Karpas-422 (cell line): ENCODE data around the gene PSMD7. TPM values are rescaled to one million over a fixed set of nuclear protein-coding genes. Genes with fewer than 3 reads are reported as not detected.

ENCODE experiments used
- DNase-seq: peaks from one replicate; pipeline ENCODE4 v3.0.0-alpha.2; 2015
- H2AFZ ChIP-seq: fragments of 200-600 bp; sonication (generic); 2 replicates; pipeline ENCODE4 v1.6.1; 2014; ENCODE audit warnings: antibody characterized with exemption, low read length, mixed read lengths
- H3K27ac ChIP-seq: fragments of 200-600 bp; sonication (generic); 2 replicates; pipeline ENCODE4 v1.5.1; 2014; ENCODE audit warnings: mild to moderate bottlenecking, low read length, moderate library complexity
- H3K27me3 ChIP-seq: fragments of 200-600 bp; sonication (generic); 2 replicates; pipeline ENCODE4 v1.6.1; 2014; ENCODE audit warnings: low read length, mixed read lengths
- H3K36me3 ChIP-seq: fragments of 200-600 bp; sonication (generic); 2 replicates; pipeline ENCODE4 v1.6.1; 2014; ENCODE audit warnings: low read length, mixed read lengths; ENCODE audit not compliant: insufficient read depth
- H3K4me1 ChIP-seq: fragments of 200-600 bp; sonication (generic); 2 replicates; pipeline ENCODE4 v1.6.1; 2014; ENCODE audit warnings: mild to moderate bottlenecking, low read length, mixed read lengths
- H3K4me2 ChIP-seq: fragments of 200-600 bp; sonication (generic); 2 replicates; pipeline ENCODE4 v1.6.1; 2014; ENCODE audit warnings: low read length, low read depth, mild to moderate bottlenecking; ENCODE audit not compliant: poor library complexity, severe bottlenecking
- H3K4me3 ChIP-seq: fragments of 200-600 bp; sonication (generic); 2 replicates; pipeline ENCODE4 v1.5.1; 2014; ENCODE audit warnings: mild to moderate bottlenecking, antibody characterized with exemption, low read length, mixed read lengths
- H3K79me2 ChIP-seq: fragments of 200-600 bp; sonication (generic); 2 replicates; pipeline ENCODE4 v1.6.1; 2014; ENCODE audit warnings: mild to moderate bottlenecking, low read length, mixed read lengths
- H3K9ac ChIP-seq: fragments of 200-600 bp; sonication (generic); 2 replicates; pipeline ENCODE4 v1.6.0; 2014; ENCODE audit warnings: low read length
- H3K9me2 ChIP-seq: fragments of 200-600 bp; sonication (generic), shearing (Covaris generic); replicated peaks from 2 replicates; pipeline ENCODE4 v1.6.0; 2014; ENCODE audit warnings: mild to moderate bottlenecking, low read length, moderate library complexity; ENCODE audit not compliant: insufficient read depth
- H3K9me3 ChIP-seq: fragments of 300-700, 200-600 bp; sonication (generic); 2 replicates; pipeline ENCODE4 v1.6.1; 2014; ENCODE audit warnings: low read length, mixed read lengths
- H4K20me1 ChIP-seq: fragments of 200-600 bp; sonication (generic); 2 replicates; pipeline ENCODE4 v1.6.1; 2014; ENCODE audit warnings: mild to moderate bottlenecking, antibody characterized with exemption, low read length, low read depth; ENCODE audit not compliant: insufficient read depth
- total RNA-seq: library from RNA; depleted of rRNA; stranded (reverse); fragments of >200 nt; shearing (Covaris generic); gene quantifications from 2 replicates; pipeline ENCODE4 v1.2.3, GENCODE V29; 2014; ENCODE audit warnings: low replicate concordance

PSMD7 gene
- total RNA-seq, 1 experiment from 2014 or later = 50.1 TPM

DNA sequence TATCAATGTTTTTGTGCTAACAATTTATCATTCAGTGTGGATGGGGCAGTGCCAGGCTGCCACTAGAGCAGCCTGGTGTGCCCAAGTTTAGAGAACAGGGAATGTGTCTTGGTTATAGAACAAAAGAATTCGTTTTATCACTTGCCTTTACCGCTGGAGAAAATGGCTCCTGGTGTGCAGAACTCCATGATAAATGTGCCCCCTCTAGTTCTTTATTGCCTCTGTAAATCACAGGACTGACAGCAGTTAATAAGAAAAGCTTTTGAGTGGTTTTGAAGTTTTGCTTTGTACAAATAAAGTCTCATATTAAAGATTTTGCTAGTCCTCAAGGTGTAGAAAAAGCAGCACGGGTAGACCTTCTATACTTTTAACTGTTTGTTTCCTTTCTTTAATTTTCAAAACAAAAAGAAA lies 28.2 kb upstream of the PSMD7 start:
- Histone ChIP-seq H3K9me2 (no peaks in the 10 kb centered on the region), H3K9ac (no peak overlapping the region), H3K4me2 (no peak overlapping the region), H4K20me1 (no peaks in the 10 kb centered on the region), H3K4me3 (no peak overlapping the region), H3K9me3 (no peaks in the 10 kb centered on the region), H3K27ac (no peak overlapping the region), H2AFZ (no peak overlapping the region), H3K27me3 (no peaks in the 10 kb centered on the region), H3K36me3 (no peaks in the 10 kb centered on the region), H3K4me1 (no peaks in the 10 kb centered on the region), H3K79me2 (no peaks in the 10 kb centered on the region)
- no peak for DNase-seq

DNA sequence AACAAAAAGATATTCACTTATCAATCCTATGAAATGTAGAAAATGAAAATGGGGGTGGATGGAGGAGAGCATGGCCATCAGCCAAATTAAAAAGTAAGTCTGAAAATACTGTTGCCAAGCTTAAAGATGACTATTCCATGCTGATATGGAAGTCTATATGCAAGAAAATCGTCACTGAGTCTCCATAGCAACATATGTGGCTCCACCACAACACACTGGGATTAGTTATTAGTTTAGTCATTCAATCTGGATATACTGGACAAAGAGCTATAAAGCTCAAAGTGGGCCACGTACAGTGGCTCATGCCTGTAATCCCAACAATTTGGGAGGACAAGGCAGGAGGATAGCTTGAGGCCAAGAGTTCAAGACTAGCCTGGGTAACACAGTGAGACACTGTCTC lies 24.7 kb upstream of the PSMD7 start:
- Histone ChIP-seq H4K20me1 (no peaks in the 10 kb centered on the region), H3K9ac (no peak overlapping the region), H3K27me3 (no peaks in the 10 kb centered on the region), H2AFZ (no peak overlapping the region), H3K4me1 (no peaks in the 10 kb centered on the region), H3K4me3 (no peak overlapping the region), H3K9me3 (no peaks in the 10 kb centered on the region), H3K4me2 (no peak overlapping the region), H3K27ac (no peak overlapping the region), H3K9me2 (no peaks in the 10 kb centered on the region), H3K36me3 (no peaks in the 10 kb centered on the region), H3K79me2 (no peaks in the 10 kb centered on the region)
- no peak for DNase-seq

DNA sequence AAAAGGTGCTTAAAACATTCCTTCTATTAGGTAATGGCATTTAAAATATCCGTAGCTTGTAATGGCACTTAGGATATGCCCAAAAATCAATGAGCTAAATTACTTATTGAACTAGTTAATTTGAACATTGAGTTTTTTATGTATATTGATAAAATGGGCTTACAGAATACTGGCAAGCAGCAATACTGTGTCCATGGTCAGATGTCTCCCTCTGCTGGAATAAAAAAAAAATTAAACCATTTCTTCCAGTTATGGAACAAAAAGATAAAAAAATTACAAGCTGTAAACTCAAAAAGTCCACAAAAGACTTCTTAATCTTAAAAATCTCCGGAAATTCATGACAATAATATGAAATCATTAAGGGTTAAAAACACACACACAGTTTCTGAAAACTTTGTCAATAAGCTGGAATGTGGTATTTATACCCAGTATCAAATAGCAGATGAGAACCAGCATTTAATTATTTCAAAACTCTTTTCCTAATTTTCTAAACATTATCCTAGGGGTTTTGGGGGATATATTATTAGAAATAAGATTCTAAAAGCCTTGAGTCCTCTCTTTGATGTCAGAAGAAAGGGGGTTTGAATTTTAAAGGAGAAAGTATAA lies 21.5 kb upstream of the PSMD7 start:
- Histone ChIP-seq H3K36me3 (no peaks in the 10 kb centered on the region), H3K4me2 (no peak overlapping the region), H3K9me3 (no peaks in the 10 kb centered on the region), H3K4me3 (no peak overlapping the region), H3K9ac (no peak overlapping the region), H4K20me1 (no peaks in the 10 kb centered on the region), H3K27ac (no peak overlapping the region), H3K4me1 (no peaks in the 10 kb centered on the region), H3K79me2 (no peaks in the 10 kb centered on the region), H3K27me3 (no peaks in the 10 kb centered on the region), H3K9me2 (no peaks in the 10 kb centered on the region), H2AFZ (no peak overlapping the region)
- DNase-seq = peak; percentile 75

DNA sequence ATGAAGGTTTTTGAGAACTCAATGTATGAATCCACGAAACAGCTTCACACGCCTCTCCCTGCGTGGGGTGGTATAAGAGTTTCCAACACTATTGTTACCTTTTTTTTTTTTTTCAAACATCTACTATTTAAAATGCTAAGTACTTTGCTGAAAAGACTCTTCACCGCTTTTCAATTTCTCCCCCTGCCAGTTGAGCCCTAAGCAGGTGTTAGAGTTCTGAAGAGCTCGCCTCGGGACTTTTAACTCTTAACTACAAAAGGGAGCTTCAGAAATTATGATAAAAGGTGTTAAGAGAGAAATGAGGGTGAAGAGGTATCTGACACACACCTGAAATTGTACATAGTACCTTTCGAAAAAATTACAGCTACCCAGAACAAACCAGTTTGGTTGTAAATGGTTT lies 20.9 kb upstream of the PSMD7 start:
- no peak overlapping the region for H3K4me2 ChIP-seq
- no peaks in the 10 kb centered on the region for H3K9me2 ChIP-seq
- H3K9me3 ChIP-seq = no peaks in the 10 kb centered on the region
- H3K4me1 ChIP-seq = no peaks in the 10 kb centered on the region
- no peak overlapping the region for H3K9ac ChIP-seq
- H3K36me3 ChIP-seq = no peaks in the 10 kb centered on the region
- H2AFZ ChIP-seq = no peak overlapping the region
- H3K27ac ChIP-seq = no peak overlapping the region
- H3K27me3 ChIP-seq = no peaks in the 10 kb centered on the region
- DNase-seq = no peak
- no peaks in the 10 kb centered on the region for H4K20me1 ChIP-seq
- H3K4me3 ChIP-seq = no peak overlapping the region
- H3K79me2 ChIP-seq = no peaks in the 10 kb centered on the region

DNA sequence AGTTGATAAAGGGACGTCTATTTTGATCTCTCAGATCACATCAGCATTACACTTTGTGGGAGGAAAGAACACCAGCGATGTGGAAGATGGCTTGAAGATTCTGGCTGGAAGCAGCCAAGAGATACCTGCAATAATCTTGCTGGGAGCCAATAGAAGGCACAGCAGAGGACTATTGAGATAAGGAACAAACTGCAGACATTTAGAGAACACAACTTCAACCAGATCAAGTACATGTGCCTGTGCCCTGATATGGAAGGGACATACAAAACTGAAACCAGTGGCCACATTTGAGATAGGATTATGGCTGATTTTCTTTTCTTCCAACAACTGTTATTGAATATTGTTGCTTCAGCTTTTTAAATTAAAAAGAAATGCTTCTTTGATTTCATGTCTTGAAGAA lies 18.6 kb upstream of the PSMD7 start:
- Histone ChIP-seq H3K4me1 (no peaks in the 10 kb centered on the region), H3K4me2 (no peak overlapping the region), H3K36me3 (no peaks in the 10 kb centered on the region), H3K27ac (no peak overlapping the region), H3K9me2 (no peaks in the 10 kb centered on the region), H3K79me2 (no peaks in the 10 kb centered on the region), H4K20me1 (no peaks in the 10 kb centered on the region), H3K4me3 (no peak overlapping the region), H3K9ac (no peak overlapping the region), H2AFZ (no peak overlapping the region), H3K9me3 (no peaks in the 10 kb centered on the region), H3K27me3 (no peaks in the 10 kb centered on the region)
- no peak for DNase-seq

DNA sequence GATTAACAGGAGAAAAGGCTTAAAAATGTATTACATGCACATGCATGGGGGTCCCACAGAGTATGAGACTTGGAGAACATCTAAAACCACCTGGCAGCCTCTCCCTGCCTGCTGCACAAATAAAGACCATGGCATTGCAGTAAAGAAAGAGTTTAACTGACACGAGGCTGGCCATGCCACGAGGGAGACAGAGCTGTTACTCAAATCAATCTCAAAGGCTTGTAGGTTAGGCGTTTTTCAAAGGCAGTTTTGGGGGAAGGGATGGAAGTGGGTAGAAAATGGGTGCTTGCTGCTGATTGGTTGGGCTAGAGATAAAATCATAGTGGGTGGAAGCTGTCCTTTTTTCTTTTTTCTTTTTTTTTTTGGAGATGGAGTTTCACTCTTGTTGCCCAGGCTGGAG lies 17.3 kb upstream of the PSMD7 start:
- Histone ChIP-seq H3K27me3 (no peaks in the 10 kb centered on the region), H3K27ac (no peak overlapping the region), H3K36me3 (no peaks in the 10 kb centered on the region)

DNA sequence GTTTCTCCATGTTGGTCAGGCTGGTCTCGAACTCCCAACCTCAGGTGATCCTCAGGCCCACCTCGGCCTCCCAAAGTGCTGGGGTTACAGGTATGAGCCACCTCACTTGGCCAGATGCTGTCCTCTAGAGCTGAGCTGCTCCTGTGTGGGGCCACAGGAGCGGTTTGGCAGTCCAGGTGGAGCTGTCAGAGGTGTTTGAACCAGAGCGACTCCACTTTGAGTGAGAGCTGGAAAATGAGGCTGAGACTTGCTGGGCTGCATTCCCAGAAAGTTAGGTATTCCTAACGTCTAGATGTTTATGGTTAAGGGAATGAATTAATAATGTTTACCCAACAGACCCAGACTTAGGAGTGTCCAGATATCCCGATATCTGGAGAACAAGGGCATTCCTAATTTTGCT lies 16.8 kb upstream of the PSMD7 start:
- no peaks in the 10 kb centered on the region for H3K27me3 ChIP-seq
- H3K27ac ChIP-seq = no peak overlapping the region
- H3K9me3 ChIP-seq = no peaks in the 10 kb centered on the region
- H3K9ac ChIP-seq = no peak overlapping the region
- no peaks in the 10 kb centered on the region for H3K79me2 ChIP-seq
- no peaks in the 10 kb centered on the region for H4K20me1 ChIP-seq
- no peak overlapping the region for H2AFZ ChIP-seq
- no peaks in the 10 kb centered on the region for H3K4me1 ChIP-seq
- no peak for DNase-seq
- no peak overlapping the region for H3K4me2 ChIP-seq
- no peaks in the 10 kb centered on the region for H3K36me3 ChIP-seq
- H3K9me2 ChIP-seq = no peaks in the 10 kb centered on the region
- no peak overlapping the region for H3K4me3 ChIP-seq

More for the DNA sequence above, 17.3 kb upstream of the PSMD7 start:
- Histone ChIP-seq H3K4me1 (no peaks in the 10 kb centered on the region), H3K79me2 (no peaks in the 10 kb centered on the region), H3K9me2 (no peaks in the 10 kb centered on the region), H3K9ac (no peak overlapping the region), H3K4me2 (no peak overlapping the region), H4K20me1 (no peaks in the 10 kb centered on the region), H3K9me3 (no peaks in the 10 kb centered on the region), H3K4me3 (no peak overlapping the region), H2AFZ (no peak overlapping the region)
- no peak for DNase-seq

DNA sequence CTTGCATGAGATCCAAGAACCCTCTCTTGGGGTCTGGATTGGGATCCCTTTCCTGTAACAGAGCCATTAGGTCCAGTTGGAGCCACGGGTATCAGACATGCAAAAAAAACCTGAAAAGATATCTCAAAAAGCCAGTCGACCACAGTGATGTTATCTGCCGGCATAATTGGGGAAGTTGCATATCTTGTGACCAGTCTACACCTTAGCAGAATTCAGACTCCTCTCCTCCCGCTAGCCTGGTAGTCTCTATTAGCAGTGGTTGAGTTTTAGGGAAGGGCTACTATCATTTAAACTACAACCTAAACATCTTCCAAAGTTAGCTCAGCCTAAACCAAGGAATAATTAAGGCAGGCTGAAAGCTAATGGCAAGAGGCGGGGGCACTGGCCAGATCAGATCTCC lies 16.2 kb upstream of the PSMD7 start:
- Histone ChIP-seq H3K9me3 (no peaks in the 10 kb centered on the region), H3K4me1 (no peaks in the 10 kb centered on the region), H3K27me3 (no peaks in the 10 kb centered on the region), H3K27ac (no peak overlapping the region), H3K9me2 (no peaks in the 10 kb centered on the region), H4K20me1 (no peaks in the 10 kb centered on the region), H3K4me2 (no peak overlapping the region), H3K36me3 (no peaks in the 10 kb centered on the region), H2AFZ (no peak overlapping the region), H3K79me2 (no peaks in the 10 kb centered on the region), H3K9ac (no peak overlapping the region), H3K4me3 (no peak overlapping the region)
- DNase-seq = no peak

DNA sequence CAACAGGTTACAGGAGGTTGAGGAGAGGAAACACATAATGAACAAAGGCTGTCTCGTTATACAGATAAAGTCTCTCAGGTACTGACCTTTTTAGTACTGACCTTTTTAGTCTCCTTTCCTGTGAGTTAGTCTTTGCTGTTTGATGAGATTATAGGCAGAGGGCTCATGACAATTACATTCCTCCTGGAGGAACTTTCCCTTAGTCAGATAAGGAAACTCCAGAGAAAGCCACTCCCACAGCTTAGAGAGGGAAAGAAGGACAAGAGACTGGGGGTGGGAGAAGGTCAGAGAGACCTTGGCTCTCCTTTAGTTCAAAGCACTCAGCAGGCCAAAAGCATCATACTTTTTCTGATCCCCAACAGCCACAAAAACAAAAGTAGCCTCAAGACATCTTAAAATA lies 15.3 kb upstream of the PSMD7 start:
- Histone ChIP-seq H3K9ac (no peak overlapping the region), H3K27me3 (no peaks in the 10 kb centered on the region), H2AFZ (no peak overlapping the region), H3K79me2 (no peaks in the 10 kb centered on the region), H3K9me3 (no peaks in the 10 kb centered on the region), H3K27ac (no peak overlapping the region), H3K9me2 (no peaks in the 10 kb centered on the region), H3K4me3 (no peak overlapping the region), H4K20me1 (no peaks in the 10 kb centered on the region), H3K4me1 (no peaks in the 10 kb centered on the region), H3K36me3 (no peaks in the 10 kb centered on the region), H3K4me2 (no peak overlapping the region)
- no peak for DNase-seq
